ENCODE measurements around the gene C1GALT1C1L.
"Not testable (repeated sequence)": the region's sequence is repeated elsewhere in the genome, so short reads cannot be mapped to it uniquely, and the experiment has no call there.

C1GALT1C1L gene

DNA sequence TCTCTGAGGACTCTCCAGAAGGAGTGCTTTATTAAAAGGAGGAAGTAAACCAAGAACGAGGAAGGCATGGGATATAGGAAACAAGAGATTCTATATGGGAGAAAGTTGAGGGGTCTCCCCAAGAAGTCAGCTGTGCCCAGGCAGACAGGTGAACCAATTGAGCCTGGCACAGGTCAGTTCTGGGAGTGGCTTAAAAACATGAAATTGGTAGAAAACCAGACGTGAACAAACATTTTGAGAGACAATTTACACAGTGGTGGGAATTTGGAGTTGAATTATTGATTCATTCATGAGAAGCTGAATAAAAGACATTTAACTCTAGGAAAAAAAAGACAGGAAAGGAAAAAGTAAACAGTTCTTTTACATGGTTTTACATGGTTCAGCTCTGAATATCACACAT, 22.7 kb downstream of the C1GALT1C1L start:
- no peak for DNase-seq (ENCODE audit: low read depth in 2 of 2)

DNA sequence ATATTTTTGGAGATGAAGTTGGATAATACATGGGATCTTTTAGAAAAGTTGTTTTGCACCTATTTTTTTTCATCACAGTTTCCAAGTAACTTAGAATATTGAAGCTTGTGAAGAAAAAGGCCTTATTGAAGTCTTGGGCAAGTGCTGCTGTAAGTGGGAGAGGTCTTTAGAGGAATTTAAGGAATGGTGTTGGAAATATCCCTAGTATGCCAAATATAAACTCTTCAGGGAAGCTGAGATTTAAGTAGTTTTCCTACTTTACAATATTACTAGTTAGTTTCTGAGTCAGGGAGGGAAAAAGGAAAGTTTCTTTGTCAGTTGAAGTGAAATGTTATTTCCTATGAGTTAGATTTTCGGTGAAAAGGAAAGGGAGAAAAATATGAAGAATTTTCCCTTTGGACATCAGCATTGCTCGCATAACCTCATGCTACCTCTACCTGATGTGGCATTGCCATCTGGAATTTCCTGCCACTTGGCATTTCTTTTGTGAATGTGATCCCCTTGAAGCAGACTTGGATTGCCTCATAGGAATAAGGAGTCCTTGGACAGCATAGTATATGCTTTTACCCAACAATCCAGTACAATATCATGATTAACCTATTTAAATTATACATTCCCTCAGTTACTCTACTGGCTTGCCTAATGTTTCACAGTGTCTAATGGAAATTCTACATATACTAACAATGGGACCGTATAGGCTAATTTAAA, 27.1 kb downstream of the C1GALT1C1L start:
- no peak for DNase-seq (ENCODE audit: low read depth in 2 of 2)

- no peak for DNase-seq (ENCODE audit: low read depth in 2 of 2)
Measured at GRCh38 chr2:43643680-43644079, 32.5 kb downstream of the C1GALT1C1L start.

DNA sequence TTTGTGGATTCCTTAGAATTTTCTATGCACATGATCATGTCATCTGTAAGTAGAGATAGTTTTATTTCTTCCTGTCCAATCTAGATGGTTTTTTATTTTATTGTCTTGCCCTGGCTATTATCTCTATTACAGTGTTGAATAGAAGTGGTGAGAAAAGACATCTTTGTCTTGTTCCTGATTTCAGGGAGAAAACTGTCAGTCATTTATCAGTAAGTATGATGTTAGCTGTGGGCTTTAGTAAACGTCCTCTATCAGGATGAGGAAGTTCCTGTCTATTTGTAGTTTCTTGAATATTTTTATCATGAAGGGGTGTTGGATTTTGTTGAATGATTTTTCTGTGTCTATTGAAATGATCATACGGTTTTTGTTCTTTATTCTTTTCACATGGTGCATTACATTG, 33.9 kb downstream of the C1GALT1C1L start:
- no peak for DNase-seq (ENCODE audit: low read depth in 2 of 2)

DNA sequence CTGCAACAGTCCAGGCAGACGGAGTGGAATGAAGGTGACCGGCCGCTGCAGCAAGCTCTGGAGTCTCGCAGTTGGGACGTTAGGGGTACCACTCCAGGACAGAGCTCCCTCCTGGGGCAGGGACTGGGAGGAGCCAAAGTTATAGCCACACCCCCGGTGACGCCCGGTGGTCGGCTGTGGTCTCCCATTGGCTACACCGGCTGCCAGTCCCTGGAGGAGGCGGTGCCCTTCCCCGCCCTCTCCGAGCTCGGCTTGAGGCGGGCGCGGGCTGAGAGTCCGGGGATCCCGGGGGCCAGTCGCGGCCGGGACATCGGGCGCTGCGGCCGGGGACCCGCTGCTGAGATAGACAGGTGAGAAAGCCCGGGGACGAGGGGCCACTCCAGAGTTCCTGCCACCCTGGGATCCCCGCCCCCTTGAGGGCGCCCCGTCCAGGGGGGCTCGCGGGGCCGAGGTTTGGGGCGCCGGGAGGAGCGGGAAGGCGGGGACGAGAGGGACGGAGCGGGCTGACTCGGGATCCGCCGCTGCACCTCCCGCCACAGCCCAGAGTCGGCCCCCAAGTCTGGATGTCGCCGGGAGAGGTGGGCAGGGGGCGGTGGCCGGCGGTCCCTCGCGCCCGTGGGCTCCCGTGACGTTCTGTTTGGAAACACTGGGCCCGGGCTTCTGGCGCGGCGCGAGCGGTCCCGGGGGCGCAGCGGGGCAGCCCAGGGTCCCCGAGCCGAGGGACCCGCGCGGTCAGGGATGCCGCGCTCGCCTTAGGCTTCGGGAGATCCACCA, 39.0 kb downstream of the C1GALT1C1L start, which contains the start of gene PLEKHH2:
TSS of gene PLEKHH2 (plus strand) at position 231 of the 774 bp plus-strand sequence. CDS start 7,414 bp downstream, outside the sequence.
- peak; percentile 76 to 84 for DNase-seq (ENCODE audit: low read depth in 2 of 2)

GRCh38 chr2:43636621-43637020, 39.6 kb downstream of the C1GALT1C1L start:
- no peak for DNase-seq (ENCODE audit: low read depth in 2 of 2)

DNA sequence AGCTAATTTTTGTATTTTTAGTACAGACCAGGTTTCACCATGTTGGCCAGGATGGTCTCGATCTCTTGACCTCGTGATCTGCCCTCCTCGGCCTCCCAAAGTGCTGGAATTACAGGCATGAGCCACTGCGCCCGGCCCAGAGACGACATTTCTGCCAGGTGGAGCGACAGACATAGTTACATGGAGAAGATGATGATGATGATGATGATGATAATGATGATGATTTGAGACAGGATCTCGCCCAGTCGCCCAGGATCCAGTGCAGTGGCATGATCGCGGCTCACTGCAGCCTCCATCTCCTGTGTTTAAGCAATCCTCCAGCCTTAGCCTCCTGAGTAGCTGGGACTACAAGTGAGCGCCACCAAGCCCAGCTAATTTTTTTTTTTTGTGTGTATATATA, 40.1 kb downstream of the C1GALT1C1L start:
- DNase-seq (ENCODE audit: low read depth in 2 of 2), result not testable (repeated sequence)

- no peak for DNase-seq (ENCODE audit: low read depth in 2 of 2)
Measured at GRCh38 chr2:43634604-43635306, 41.5 kb downstream of the C1GALT1C1L start.

- no peak for DNase-seq (ENCODE audit: low read depth in 2 of 2)
Measured at GRCh38 chr2:43631618-43632317, 44.5 kb downstream of the C1GALT1C1L start.
